Small intestine (tissue), 7 donors: ENCODE data around the gene SPAG9. TPM values are rescaled to one million over a fixed set of nuclear protein-coding genes. Genes with fewer than 3 reads are reported as not detected.

Experiments
- DNase-seq, 2 donors: peaks; one replicate each; pipeline versions ENCODE4 v3.0.0 to v3.0.0-alpha.2; 2013
- FAIRE-seq: peaks from 2 replicates; lab custom pipeline; 2012; peaks lifted over from hg19 to GRCh38; lab: Jason Lieb, UNC
- H3K27ac ChIP-seq, 3 donors: one replicate each; pipeline ENCODE4 v1.5.1; 2013; ENCODE audit warnings: low read length in 2 of 3, mild to moderate bottlenecking in 2 of 3, control low read depth in 1 of 3, inconsistent platforms in 1 of 3, low read depth in 1 of 3, moderate library complexity in 1 of 3
- H3K27me3 ChIP-seq, 3 donors: one replicate each; pipeline ENCODE4 v1.6.1; 2013; ENCODE audit warnings: low read length in 3 of 3, inconsistent platforms in 1 of 3; ENCODE audit not compliant: control insufficient read depth in 3 of 3, insufficient read depth in 3 of 3
- H3K36me3 ChIP-seq, 3 donors: one replicate each; pipeline ENCODE4 v1.6.1; 2013; ENCODE audit warnings: low read length in 3 of 3, inconsistent platforms in 1 of 3, low read depth in 1 of 3, mild to moderate bottlenecking in 1 of 3, moderate library complexity in 1 of 3; ENCODE audit not compliant: control insufficient read depth in 3 of 3, insufficient read depth in 2 of 3
- H3K4me1 ChIP-seq, 3 donors: one replicate each; pipeline ENCODE4 v1.6.1; 2013; ENCODE audit warnings: low read length in 2 of 3, inconsistent platforms in 1 of 3, low read depth in 1 of 3, mild to moderate bottlenecking in 1 of 3, moderate library complexity in 1 of 3; ENCODE audit not compliant: control insufficient read depth in 3 of 3, insufficient read depth in 2 of 3
- H3K4me3 ChIP-seq, 3 donors: one replicate each; pipeline ENCODE4 v1.5.1; 2013; ENCODE audit warnings: low read length in 3 of 3, control low read depth in 1 of 3, inconsistent platforms in 1 of 3, low read depth in 1 of 3, mild to moderate bottlenecking in 1 of 3, moderate library complexity in 1 of 3
- H3K9me3 ChIP-seq, 2 donors: one replicate each; pipeline ENCODE4 v1.6.1; 2013; ENCODE audit warnings: low read depth in 1 of 2, low read length in 1 of 2; ENCODE audit not compliant: control insufficient read depth in 2 of 2, insufficient read depth in 1 of 2
- WGBS, 3 donors: extraction: QIAGEN DNeasy Blood & Tissue Kit; methylation state at CpG; one replicate each; pipeline ENCODE4 v1.1.7; 2013; 5-methylcytosine and 5-hydroxymethylcytosine counted together
- polyA plus RNA-seq, 4 donors: library from polyadenylated mRNA; stranded (reverse) in 3 of 4; unstranded in 1 of 4; fragments of 200-250 nt in 3 of 4; fragments of 120-200 nt in 1 of 4; gene quantifications; one replicate each; pipeline versions ENCODE4 v1.2.1 to v1.2.3, GENCODE V29; 2013
- donor health status: healthy with polysubstance abuse.
- donor health status: control.
- donor health status: control.
- donor health status: Bipolar disorder and iron deficiency.
- donor health status: healthy.

Gene SPAG9
- polyA plus RNA-seq, 4 donors = 14.1 to 65.9 (median 18.5) TPM

GRCh38 chr17:50995668-50996067 lies 125.0 kb downstream of the SPAG9 start:
- no peak overlapping the region for H3K4me3 ChIP-seq
- H3K36me3 ChIP-seq = peaks cover 13 to 51% (median 34%) of the 10 kb centered on the region in 3 donors
- WGBS, 3 donors = 94 to 97% (median 97%) methylated on average over 2 of the region's 2 CpGs
- H3K27me3 ChIP-seq = no peaks in the 10 kb centered on the region
- FAIRE-seq (no peak), DNase-seq (no peak)
- H3K9me3 ChIP-seq = no peaks in the 10 kb centered on the region
- no peak overlapping the region for H3K27ac ChIP-seq
- no peaks in the 10 kb centered on the region for H3K4me1 ChIP-seq

- H3K27ac ChIP-seq = no peak overlapping the region
- DNase-seq (no peak), FAIRE-seq (no peak)
- 79 to 88% (median 86%) methylated on average over 2 of the region's 2 CpGs for WGBS, 3 donors
- H3K4me3 ChIP-seq = no peak overlapping the region
- H3K4me1 ChIP-seq = no peaks in the 10 kb centered on the region
- no peaks in the 10 kb centered on the region for H3K9me3 ChIP-seq
- H3K36me3 ChIP-seq = peaks cover 11 to 60% (median 34%) of the 10 kb centered on the region in 3 donors
- H3K27me3 ChIP-seq = no peaks in the 10 kb centered on the region
Observed at GRCh38 chr17:50993544-50993943, 127.1 kb downstream of the SPAG9 start.

GRCh38 chr17:50989149-50989548 lies 131.5 kb downstream of the SPAG9 start:
- Histone ChIP-seq H3K27ac (no peak overlapping the region), H3K9me3 (no peaks in the 10 kb centered on the region), H3K36me3 (peaks cover 11 to 50% (median 36%) of the 10 kb centered on the region in 3 donors), H3K27me3 (no peaks in the 10 kb centered on the region), H3K4me1 (no peaks in the 10 kb centered on the region), H3K4me3 (no peak overlapping the region)
- FAIRE-seq (no peak), DNase-seq (no peak)
- WGBS, 3 donors = 85 to 91% (median 87%) methylated on average over 3 of the region's 3 CpGs

- no peak for FAIRE-seq
- 93 to 95% (median 93%) methylated on average over 5 of the region's 5 CpGs for WGBS, 3 donors
Observed at GRCh38 chr17:50988427-50988826, 132.2 kb downstream of the SPAG9 start.

GRCh38 chr17:50986989-50987660 lies 133.5 kb downstream of the SPAG9 start:
- H3K4me3 ChIP-seq = no peak overlapping the region
- DNase-seq (no peak), FAIRE-seq (no peak)
- WGBS, 3 donors = 81 to 100% (median 86%) methylated on average over 1 of the region's 1 CpG
- H3K9me3 ChIP-seq = no peaks in the 10 kb centered on the region
- no peaks in the 10 kb centered on the region for H3K4me1 ChIP-seq
- H3K27me3 ChIP-seq = no peaks in the 10 kb centered on the region
- no peak overlapping the region for H3K27ac ChIP-seq
- peaks cover 7 to 38% (median 33%) of the 10 kb centered on the region in 3 donors for H3K36me3 ChIP-seq

More at GRCh38 chr17:50988427-50988826, 132.2 kb downstream of the SPAG9 start:
- Histone ChIP-seq H3K4me1 (no peaks in the 10 kb centered on the region), H3K27me3 (no peaks in the 10 kb centered on the region), H3K9me3 (no peaks in the 10 kb centered on the region), H3K36me3 (peaks cover 8 to 48% (median 33%) of the 10 kb centered on the region in 3 donors), H3K4me3 (no peak overlapping the region), H3K27ac (no peak overlapping the region)
- no peak for DNase-seq

- Histone ChIP-seq H3K27me3 (no peaks in the 10 kb centered on the region), H3K27ac (no peak overlapping the region), H3K4me1 (peaks cover 0 to 4% (median 3%) of the 10 kb centered on the region in 3 donors), H3K36me3 (peaks cover 9 to 36% (median 23%) of the 10 kb centered on the region in 3 donors), H3K9me3 (no peaks in the 10 kb centered on the region), H3K4me3 (no peak overlapping the region)
- DNase-seq (no peak), FAIRE-seq (no peak)
Observed at GRCh38 chr17:50981279-50981678, 139.4 kb downstream of the SPAG9 start.

- DNase-seq (no peak), FAIRE-seq (no peak)
- peaks cover 0 to 4% (median 3%) of the 10 kb centered on the region in 3 donors for H3K4me1 ChIP-seq
- H3K36me3 ChIP-seq = peaks cover 11 to 31% (median 17%) of the 10 kb centered on the region in 3 donors
- 81 to 90% (median 86%) methylated on average over 10 of the region's 10 CpGs for WGBS, 3 donors
- H3K9me3 ChIP-seq = no peaks in the 10 kb centered on the region
- H3K27me3 ChIP-seq = no peaks in the 10 kb centered on the region
- no peak overlapping the region for H3K4me3 ChIP-seq
- H3K27ac ChIP-seq = no peak overlapping the region
Observed at GRCh38 chr17:50979524-50979927, 141.1 kb downstream of the SPAG9 start.

- no peaks in the 10 kb centered on the region for H3K9me3 ChIP-seq
- H3K36me3 ChIP-seq = peaks cover 11 to 31% (median 14%) of the 10 kb centered on the region in 3 donors
- peak overlapping the region in 1 of 3 donors; percentile 10 for H3K27ac ChIP-seq
- no peak for DNase-seq
- no peaks in the 10 kb centered on the region for H3K27me3 ChIP-seq
- 49 to 56% (median 52%) methylated on average over 4 of the region's 4 CpGs for WGBS, 3 donors
- H3K4me1 ChIP-seq = peaks cover 0 to 4% (median 3%) of the 10 kb centered on the region in 3 donors
- no peak for FAIRE-seq
- no peak overlapping the region for H3K4me3 ChIP-seq
Observed at GRCh38 chr17:50977487-50978159, 143.0 kb downstream of the SPAG9 start.
